ENCODE measurements around the gene OPA3. TPM values are rescaled to one million over a fixed set of nuclear protein-coding genes. Genes with fewer than 3 reads are reported as not detected.

OPA3 gene
- total RNA-seq, 1 donor from 2014 or later, result 12.3 TPM

- Histone ChIP-seq H3K36me3 (ENCODE audit: control insufficient read depth, insufficient read depth, low read length) (no peaks in the 10 kb centered on the region), H3K4me3 (ENCODE audit: low read depth, low read length) (no peak overlapping the region), H3K27me3 (ENCODE audit: control insufficient read depth, insufficient read depth, low read length) (no peaks in the 10 kb centered on the region)
- DNase-seq (ENCODE audit: low read depth), result no peak
- no peak for TF ChIP-seq CTCF (IDR thresholded peaks at IDR 0.05; ENCODE audit: insufficient read depth, low read length, poor library complexity, severe bottlenecking)
These were observed 10.1 kb downstream of the OPA3 start for GRCh38 chr19:45574526-45574925.

- TF ChIP-seq CTCF (IDR thresholded peaks at IDR 0.05; ENCODE audit: insufficient read depth, low read length, poor library complexity, severe bottlenecking), result no peak
- Histone ChIP-seq H3K4me3 (ENCODE audit: low read depth, low read length) (no peak overlapping the region), H3K27me3 (ENCODE audit: control insufficient read depth, insufficient read depth, low read length) (no peaks in the 10 kb centered on the region), H3K36me3 (ENCODE audit: control insufficient read depth, insufficient read depth, low read length) (no peaks in the 10 kb centered on the region)
- DNase-seq (ENCODE audit: low read depth), result no peak
These were observed 13.0 kb downstream of the OPA3 start for GRCh38 chr19:45571457-45572220.

GRCh38 chr19:45569619-45570421 lies 14.8 kb downstream of the OPA3 start:
- DNase-seq (ENCODE audit: low read depth), result no peak
- Histone ChIP-seq H3K36me3 (ENCODE audit: control insufficient read depth, insufficient read depth, low read length) (no peaks in the 10 kb centered on the region), H3K27me3 (ENCODE audit: control insufficient read depth, insufficient read depth, low read length) (no peaks in the 10 kb centered on the region), H3K4me3 (ENCODE audit: low read depth, low read length) (no peak overlapping the region)
- peak; percentile 86 for TF ChIP-seq CTCF (IDR thresholded peaks at IDR 0.05; ENCODE audit: insufficient read depth, low read length, poor library complexity, severe bottlenecking)

- Histone ChIP-seq H3K4me3 (ENCODE audit: low read depth, low read length) (no peak overlapping the region), H3K36me3 (ENCODE audit: control insufficient read depth, insufficient read depth, low read length) (no peaks in the 10 kb centered on the region), H3K27me3 (ENCODE audit: control insufficient read depth, insufficient read depth, low read length) (no peaks in the 10 kb centered on the region)
- peak; percentile 52 for DNase-seq (ENCODE audit: low read depth)
- TF ChIP-seq CTCF (IDR thresholded peaks at IDR 0.05; ENCODE audit: insufficient read depth, low read length, poor library complexity, severe bottlenecking), result no peak
These were observed 15.9 kb downstream of the OPA3 start for GRCh38 chr19:45568732-45569131.

- TF ChIP-seq CTCF (IDR thresholded peaks at IDR 0.05; ENCODE audit: insufficient read depth, low read length, poor library complexity, severe bottlenecking), result no peak
- DNase-seq (ENCODE audit: low read depth), result no peak
- no peaks in the 10 kb centered on the region for H3K27me3 ChIP-seq (ENCODE audit: control insufficient read depth, insufficient read depth, low read length)
These were observed 17.0 kb downstream of the OPA3 start for GRCh38 chr19:45567609-45568008.

More at GRCh38 chr19:45567609-45568008, 17.0 kb downstream of the OPA3 start:
- Histone ChIP-seq H3K4me3 (ENCODE audit: low read depth, low read length) (no peak overlapping the region), H3K36me3 (ENCODE audit: control insufficient read depth, insufficient read depth, low read length) (no peaks in the 10 kb centered on the region)
